Activated naive CD4-positive, alpha-beta T cell treated with anti-CD3 and anti-CD28 coated beads, Interleukin-2, amount 50 U/mL, for 24 hours (primary cell): ENCODE results near the gene BMP4.
A peak's percentile ranks its signal among the peaks of the same experiment; 100 is the strongest.

Experiments
- H3K27ac Mint-ChIP-seq: one replicate; pipeline ENCODE4 v1.8.0; 2021; ENCODE audit warnings: mild to moderate bottlenecking, mixed read lengths
- H3K27me3 Mint-ChIP-seq: one replicate; pipeline ENCODE4 v1.8.0; 2021; ENCODE audit warnings: mixed read lengths
- H3K36me3 Mint-ChIP-seq: one replicate; pipeline ENCODE4 v1.8.0; 2021; ENCODE audit warnings: mixed read lengths
- H3K4me1 Mint-ChIP-seq: one replicate; pipeline ENCODE4 v1.8.0; 2021; ENCODE audit warnings: mixed read lengths
- H3K4me3 Mint-ChIP-seq: one replicate; pipeline ENCODE4 v1.8.0; 2021; ENCODE audit warnings: mild to moderate bottlenecking, mixed read lengths
- H3K9me3 Mint-ChIP-seq: one replicate; pipeline ENCODE4 v1.8.0; 2021; ENCODE audit warnings: mixed read lengths

The BMP4 gene

DNA sequence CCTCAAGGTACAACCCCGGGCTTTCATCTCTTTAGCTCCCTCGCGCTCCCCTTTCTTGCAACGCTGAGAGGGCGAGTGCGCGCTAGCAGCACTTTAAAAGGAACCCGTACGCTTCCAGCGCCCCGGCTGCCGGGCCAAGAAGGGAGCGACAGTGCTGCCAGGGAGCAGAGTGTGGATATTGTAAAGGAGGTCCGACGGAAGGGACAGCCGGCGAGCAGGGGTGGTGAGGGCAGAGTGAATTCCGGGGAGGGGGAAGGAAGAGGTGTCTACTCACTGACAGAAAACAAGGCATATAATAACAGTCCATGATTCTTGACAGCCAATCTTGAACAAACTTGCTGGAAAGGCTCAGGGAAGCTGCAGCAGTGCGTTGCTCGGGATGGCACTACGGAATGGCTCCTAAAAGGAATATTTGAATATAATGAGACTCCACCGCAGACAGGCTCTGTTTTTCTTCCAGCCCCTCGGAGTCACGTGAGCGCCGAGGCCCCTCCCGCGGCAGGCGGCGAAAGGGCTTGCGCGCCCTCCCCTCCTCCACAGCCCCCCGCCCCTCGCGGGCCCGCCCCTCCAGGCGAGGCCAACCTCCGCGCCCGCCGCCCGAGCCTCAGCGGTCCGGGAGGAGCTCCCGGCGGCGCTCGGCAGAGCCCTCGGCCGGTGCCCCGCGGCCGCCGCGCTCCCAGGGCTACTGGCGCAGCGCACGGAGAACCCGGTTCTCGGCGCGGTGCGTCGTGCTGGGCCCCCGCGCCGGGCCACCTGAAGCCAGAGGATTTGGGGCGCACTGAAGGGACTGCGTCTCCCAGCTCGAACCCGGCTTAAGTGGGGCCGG, 3.4 kb downstream of the BMP4 start:
- Mint-ChIP-seq H3K27ac (no peak overlapping the region), H3K9me3 (no peaks in the 10 kb centered on the region), H3K4me3 (peak overlapping the region; percentile 76), H3K36me3 (no peaks in the 10 kb centered on the region), H3K27me3 (peaks cover 52% of the 10 kb centered on the region), H3K4me1 (peaks cover 41% of the 10 kb centered on the region)

DNA sequence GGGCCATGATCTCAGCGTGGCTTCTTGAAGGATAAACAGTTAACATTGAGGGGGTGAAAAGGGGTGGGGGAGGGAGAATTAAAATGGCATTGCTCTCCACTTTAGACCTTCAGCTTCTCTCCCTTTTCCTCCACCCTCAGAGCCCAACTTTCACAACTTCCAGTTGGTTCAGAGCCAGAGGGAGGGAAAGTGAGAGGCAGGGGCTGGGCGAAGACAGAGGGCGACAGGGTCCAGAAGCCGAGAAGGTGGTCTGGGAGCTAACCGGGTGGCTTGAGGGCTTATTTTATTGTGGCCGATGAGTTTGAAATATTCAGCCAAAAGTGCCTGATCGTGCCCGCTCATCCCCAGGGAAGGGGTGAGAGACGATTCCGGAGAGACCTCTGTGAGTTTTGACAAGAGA, 4.1 kb downstream of the BMP4 start:
- Mint-ChIP-seq H3K27me3 (peaks cover 56% of the 10 kb centered on the region), H3K36me3 (no peaks in the 10 kb centered on the region), H3K4me3 (peak overlapping the region; percentile 57), H3K9me3 (no peaks in the 10 kb centered on the region), H3K27ac (no peak overlapping the region), H3K4me1 (peaks cover 41% of the 10 kb centered on the region)

GRCh38 chr14:53951627-53952303, 4.9 kb downstream of the BMP4 start:
- Mint-ChIP-seq H3K4me1 (peaks cover 35% of the 10 kb centered on the region), H3K9me3 (no peaks in the 10 kb centered on the region), H3K4me3 (no peak overlapping the region), H3K36me3 (no peaks in the 10 kb centered on the region), H3K27me3 (peaks cover 55% of the 10 kb centered on the region), H3K27ac (no peak overlapping the region)

GRCh38 chr14:53951243-53951626, 5.4 kb downstream of the BMP4 start:
- peaks cover 56% of the 10 kb centered on the region for H3K27me3 Mint-ChIP-seq
- peaks cover 34% of the 10 kb centered on the region for H3K4me1 Mint-ChIP-seq
- no peak overlapping the region for H3K4me3 Mint-ChIP-seq

DNA sequence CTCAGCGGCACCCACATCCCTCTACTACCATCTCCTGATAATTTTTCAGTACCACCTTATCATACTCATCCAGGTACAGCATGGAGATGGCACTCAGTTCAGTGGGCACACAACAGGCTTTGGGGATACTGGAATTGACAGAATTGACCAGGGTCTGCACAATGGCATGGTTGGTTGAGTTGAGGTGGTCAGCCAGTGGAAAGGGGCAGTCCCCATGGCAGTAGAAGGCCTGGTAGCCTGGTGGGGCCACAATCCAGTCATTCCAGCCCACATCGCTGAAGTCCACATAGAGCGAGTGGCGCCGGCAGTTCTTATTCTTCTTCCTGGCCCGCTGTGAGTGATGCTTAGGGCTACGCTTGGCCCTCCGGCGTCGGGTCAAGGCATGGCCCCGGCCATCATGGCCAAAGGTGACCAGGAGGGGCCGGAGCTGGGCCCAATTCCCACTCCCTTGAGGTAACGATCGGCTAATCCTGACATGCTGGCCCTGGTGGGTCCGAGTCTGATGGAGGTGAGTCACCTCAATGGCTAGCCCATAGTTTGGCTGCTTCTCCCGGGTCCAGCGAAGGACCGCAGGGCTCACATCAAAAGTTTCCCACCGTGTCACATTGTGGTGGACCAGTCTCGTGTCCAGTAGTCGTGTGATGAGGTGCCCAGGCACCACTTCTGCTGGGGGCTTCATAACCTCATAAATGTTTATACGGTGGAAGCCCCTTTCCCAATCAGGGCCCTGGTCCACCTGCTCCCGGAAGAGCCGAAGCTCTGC, 6.4 kb downstream of the BMP4 start:
- H3K36me3 Mint-ChIP-seq, result no peaks in the 10 kb centered on the region
- H3K9me3 Mint-ChIP-seq, result no peaks in the 10 kb centered on the region
- no peak overlapping the region for H3K27ac Mint-ChIP-seq
- peaks cover 51% of the 10 kb centered on the region for H3K27me3 Mint-ChIP-seq
- H3K4me1 Mint-ChIP-seq, result peaks cover 23% of the 10 kb centered on the region
- H3K4me3 Mint-ChIP-seq, result no peak overlapping the region

More at GRCh38 chr14:53951243-53951626, 5.4 kb downstream of the BMP4 start:
- Mint-ChIP-seq H3K36me3 (no peaks in the 10 kb centered on the region), H3K27ac (no peak overlapping the region), H3K9me3 (no peaks in the 10 kb centered on the region)

GRCh38 chr14:53949201-53949600, 7.4 kb downstream of the BMP4 start:
- Mint-ChIP-seq H3K27ac (no peak overlapping the region), H3K4me1 (peaks cover 14% of the 10 kb centered on the region), H3K9me3 (no peaks in the 10 kb centered on the region), H3K4me3 (no peak overlapping the region), H3K36me3 (no peaks in the 10 kb centered on the region), H3K27me3 (peaks cover 51% of the 10 kb centered on the region)

DNA sequence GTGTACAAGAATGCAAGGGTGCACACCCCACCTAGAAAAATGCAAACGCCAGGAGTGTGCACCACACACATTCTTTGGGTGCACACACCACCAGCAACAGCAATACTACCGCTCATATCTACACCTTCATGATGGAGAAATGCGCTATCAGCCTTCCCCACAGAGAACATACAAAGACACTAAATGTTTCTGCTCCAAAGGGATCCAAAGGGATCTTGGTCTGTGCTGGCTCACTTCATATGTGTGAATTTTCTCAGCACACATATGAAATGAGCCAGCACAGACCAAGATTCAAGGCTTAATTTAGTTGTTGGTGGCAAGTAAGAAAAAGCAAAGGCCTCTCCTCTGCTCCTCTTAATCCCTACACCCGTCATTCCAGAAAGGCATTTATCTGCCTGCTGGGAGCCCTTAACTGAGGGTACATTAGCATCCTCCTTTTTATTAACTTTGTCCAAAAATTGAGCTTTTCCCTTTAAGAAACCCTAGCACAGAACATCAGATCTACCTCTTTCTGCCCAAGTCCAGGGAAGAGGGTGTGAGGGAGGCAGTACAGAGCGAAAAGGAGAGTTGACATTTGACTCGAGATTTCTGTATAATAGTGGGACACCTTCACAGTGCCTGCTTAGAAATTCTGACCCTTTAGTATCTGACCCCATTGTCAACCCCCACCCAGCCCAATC, 8.3 kb downstream of the BMP4 start:
- Mint-ChIP-seq H3K27ac (no peak overlapping the region), H3K4me1 (peaks cover 8% of the 10 kb centered on the region), H3K9me3 (no peaks in the 10 kb centered on the region), H3K4me3 (no peak overlapping the region), H3K27me3 (peaks cover 50% of the 10 kb centered on the region), H3K36me3 (no peaks in the 10 kb centered on the region)

DNA sequence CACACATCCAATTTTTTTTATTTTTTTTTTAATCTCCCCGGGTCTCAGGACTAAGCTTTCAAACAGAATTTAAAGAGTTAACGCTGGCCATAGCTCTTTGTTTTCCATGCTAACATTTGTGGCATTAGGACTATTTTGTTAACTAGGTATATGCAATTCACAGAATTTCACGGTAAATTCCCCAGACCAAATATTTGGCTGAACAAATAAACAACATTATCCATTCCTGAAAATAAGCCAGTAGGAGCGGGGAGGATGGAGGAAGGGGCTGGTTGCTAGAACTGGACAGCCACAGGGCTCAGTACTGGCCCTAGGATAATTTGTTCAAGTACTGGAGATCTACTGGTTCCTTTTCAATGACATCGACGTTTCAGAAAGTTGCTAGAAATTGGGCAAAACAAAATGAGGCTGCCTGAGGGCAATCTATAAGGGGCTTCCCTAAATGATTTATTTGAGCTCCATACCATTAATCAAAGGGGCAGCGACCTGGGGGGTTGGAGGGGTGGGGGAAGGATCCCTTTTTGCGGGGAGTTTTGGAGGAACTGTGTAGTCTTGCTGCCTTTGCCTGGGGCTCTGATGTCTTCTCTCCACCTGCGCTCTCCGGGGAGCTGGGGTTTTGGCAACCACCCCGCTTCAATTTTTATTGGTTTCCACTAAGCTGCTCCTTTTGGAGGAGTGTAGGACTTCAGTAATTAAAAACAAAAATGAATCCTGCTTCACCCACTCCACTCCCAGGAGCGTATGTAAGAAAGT, 9.0 kb downstream of the BMP4 start:
- peaks cover 48% of the 10 kb centered on the region for H3K27me3 Mint-ChIP-seq
- H3K4me1 Mint-ChIP-seq, result peaks cover 2% of the 10 kb centered on the region
- H3K9me3 Mint-ChIP-seq, result no peaks in the 10 kb centered on the region
- H3K27ac Mint-ChIP-seq, result no peak overlapping the region
- no peak overlapping the region for H3K4me3 Mint-ChIP-seq
- H3K36me3 Mint-ChIP-seq, result no peaks in the 10 kb centered on the region

GRCh38 chr14:53947094-53947445, 9.6 kb downstream of the BMP4 start:
- H3K36me3 Mint-ChIP-seq, result no peaks in the 10 kb centered on the region
- H3K4me3 Mint-ChIP-seq, result no peak overlapping the region
- peaks cover 48% of the 10 kb centered on the region for H3K27me3 Mint-ChIP-seq
- H3K9me3 Mint-ChIP-seq, result no peaks in the 10 kb centered on the region
- no peaks in the 10 kb centered on the region for H3K4me1 Mint-ChIP-seq
- no peak overlapping the region for H3K27ac Mint-ChIP-seq

GRCh38 chr14:53946404-53947093, 10.1 kb downstream of the BMP4 start:
- no peak overlapping the region for H3K4me3 Mint-ChIP-seq
- H3K27ac Mint-ChIP-seq, result no peak overlapping the region
- no peaks in the 10 kb centered on the region for H3K4me1 Mint-ChIP-seq
- H3K27me3 Mint-ChIP-seq, result peaks cover 44% of the 10 kb centered on the region
- H3K9me3 Mint-ChIP-seq, result no peaks in the 10 kb centered on the region
- no peaks in the 10 kb centered on the region for H3K36me3 Mint-ChIP-seq

- Mint-ChIP-seq H3K4me3 (no peak overlapping the region), H3K9me3 (no peaks in the 10 kb centered on the region), H3K4me1 (no peaks in the 10 kb centered on the region), H3K27ac (no peak overlapping the region), H3K27me3 (peaks cover 40% of the 10 kb centered on the region), H3K36me3 (no peaks in the 10 kb centered on the region)
These were observed 10.6 kb downstream of the BMP4 start for GRCh38 chr14:53946071-53946403.

DNA sequence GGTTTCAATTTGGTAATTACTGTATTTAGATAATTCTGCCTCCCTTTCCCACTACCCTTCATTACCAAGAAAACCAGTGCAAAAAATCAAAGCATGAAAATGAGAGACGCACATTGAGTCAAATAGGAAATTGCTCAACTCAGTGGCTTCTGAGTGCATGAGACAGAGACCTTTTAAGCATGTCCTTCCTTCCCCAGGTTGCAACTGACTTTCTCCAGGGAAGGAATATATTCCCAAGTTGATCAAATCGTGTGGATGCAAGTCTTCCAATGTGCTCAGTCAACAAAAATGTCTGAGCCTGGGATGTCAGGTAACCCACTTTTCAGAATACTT, 12.9 kb downstream of the BMP4 start:
- H3K36me3 Mint-ChIP-seq, result no peaks in the 10 kb centered on the region

GRCh38 chr14:53942970-53943750, 13.5 kb downstream of the BMP4 start:
- no peaks in the 10 kb centered on the region for H3K4me1 Mint-ChIP-seq
- H3K4me3 Mint-ChIP-seq, result no peak overlapping the region
- H3K9me3 Mint-ChIP-seq, result no peaks in the 10 kb centered on the region
- no peaks in the 10 kb centered on the region for H3K36me3 Mint-ChIP-seq
- H3K27ac Mint-ChIP-seq, result no peak overlapping the region
- peaks cover 32% of the 10 kb centered on the region for H3K27me3 Mint-ChIP-seq

More for the DNA sequence above, 12.9 kb downstream of the BMP4 start:
- H3K4me1 Mint-ChIP-seq, result no peaks in the 10 kb centered on the region
- H3K9me3 Mint-ChIP-seq, result no peaks in the 10 kb centered on the region
- no peak overlapping the region for H3K4me3 Mint-ChIP-seq
- peaks cover 33% of the 10 kb centered on the region for H3K27me3 Mint-ChIP-seq
- no peak overlapping the region for H3K27ac Mint-ChIP-seq
